Liver (tissue), 9 donors: ENCODE results near the gene SMARCC1. TPM values are rescaled to one million over a fixed set of nuclear protein-coding genes. Genes with fewer than 3 reads are reported as not detected.

Experiments used
- DNase-seq: peaks from one replicate; pipeline ENCODE4 v3.0.0-alpha.2; 2017; ENCODE audit warnings: low spot score
- H3K27ac ChIP-seq, 2 donors: one replicate each; pipeline ENCODE4 v1.7.0; 2013; ENCODE audit warnings: inconsistent platforms in 2 of 2, low read length in 2 of 2, control low read depth in 1 of 2, low read depth in 1 of 2, mild to moderate bottlenecking in 1 of 2
- H3K27me3 ChIP-seq, 4 donors: one replicate each; pipeline versions ENCODE4 v1.6.1 to v1.7.0; 2013; ENCODE audit warnings: low read length in 3 of 4, inconsistent platforms in 1 of 4, mild to moderate bottlenecking in 1 of 4, moderate library complexity in 1 of 4; ENCODE audit not compliant: control insufficient read depth in 4 of 4, insufficient read depth in 4 of 4
- H3K36me3 ChIP-seq, 4 donors: one replicate each; pipeline versions ENCODE4 v1.6.1 to v1.7.0; 2013; ENCODE audit warnings: low read length in 3 of 4, mild to moderate bottlenecking in 3 of 4, low read depth in 1 of 4, moderate library complexity in 1 of 4; ENCODE audit not compliant: control insufficient read depth in 4 of 4, insufficient read depth in 3 of 4
- H3K4me1 ChIP-seq, 4 donors: one replicate each; pipeline versions ENCODE4 v1.6.1 to v1.7.0; 2013; ENCODE audit warnings: low read length in 3 of 4, mild to moderate bottlenecking in 3 of 4, moderate library complexity in 1 of 4; ENCODE audit not compliant: control insufficient read depth in 4 of 4, insufficient read depth in 4 of 4
- H3K4me3 ChIP-seq, 3 donors: one replicate each; pipeline versions ENCODE4 v1.6.1 to v1.7.0; 2013; ENCODE audit warnings: low read length in 3 of 3, control low read depth in 1 of 3, low read depth in 1 of 3, mild to moderate bottlenecking in 1 of 3
- H3K9ac ChIP-seq, 2 donors: one replicate each; pipeline ENCODE4 v1.7.0; 2013; ENCODE audit warnings: low read length in 2 of 2, mild to moderate bottlenecking in 2 of 2, moderate library complexity in 2 of 2, control low read depth in 1 of 2, low read depth in 1 of 2
- H3K9me3 ChIP-seq, 4 donors: one replicate each; pipeline versions ENCODE4 v1.6.1 to v1.7.0; 2013; ENCODE audit warnings: low read length in 3 of 4; ENCODE audit not compliant: control insufficient read depth in 4 of 4
- ATF3 ChIP-seq: IDR thresholded peaks from 2 replicates; pipeline ENCODE4 v1.6.1; 2016; ENCODE audit warnings: antibody characterized with exemption
- FOXA1 ChIP-seq: IDR thresholded peaks from 2 replicates; pipeline ENCODE4 v1.6.1; 2016; ENCODE audit warnings: antibody characterized with exemption
- FOXA2 ChIP-seq: IDR thresholded peaks from 2 replicates; pipeline ENCODE4 v1.6.1; 2016; ENCODE audit warnings: antibody characterized with exemption
- GABPA ChIP-seq, 2 donors: IDR thresholded peaks in 1 of 2; conservative IDR thresholded peaks in 1 of 2; 2 replicates each; pipeline ENCODE4 v1.6.1; 2016; ENCODE audit warnings: antibody characterized with exemption in 2 of 2, mild to moderate bottlenecking in 1 of 2, moderate library complexity in 1 of 2
- HNF4A ChIP-seq, 2 donors: conservative IDR thresholded peaks; 2 replicates each; pipeline ENCODE4 v1.6.1; 2016; ENCODE audit warnings: antibody characterized with exemption in 2 of 2, mild to moderate bottlenecking in 2 of 2
- MAX ChIP-seq: IDR thresholded peaks from 2 replicates; pipeline ENCODE4 v1.6.1; 2016; ENCODE audit warnings: antibody characterized with exemption
- NR2F2 ChIP-seq: IDR thresholded peaks from 2 replicates; pipeline ENCODE4 v1.6.1; 2016; ENCODE audit warnings: antibody characterized with exemption
- REST ChIP-seq: IDR thresholded peaks from 2 replicates; pipeline ENCODE4 v1.6.1; 2016; ENCODE audit warnings: antibody characterized with exemption, mild to moderate bottlenecking
- TAF1 ChIP-seq: conservative IDR thresholded peaks from 2 replicates; pipeline ENCODE4 v1.6.1; 2016; ENCODE audit warnings: antibody characterized with exemption, mild to moderate bottlenecking
- YY1 ChIP-seq: IDR thresholded peaks from 2 replicates; pipeline ENCODE4 v1.6.1; 2016; ENCODE audit warnings: antibody characterized with exemption, mild to moderate bottlenecking
- ZBTB33 ChIP-seq: IDR thresholded peaks from 2 replicates; pipeline ENCODE4 v1.6.1; 2016; ENCODE audit warnings: antibody characterized with exemption
- whole genome bisulfite sequencing: extraction: QIAGEN DNeasy Blood & Tissue Kit; methylation state at CpG from one replicate; pipeline ENCODE4 v1.1.7; 2013; 5-methylcytosine and 5-hydroxymethylcytosine counted together
- polyA plus RNA-seq, 2 donors: library from polyadenylated mRNA; stranded (reverse) in 1 of 2; unstranded in 1 of 2; fragments of 200-250 nt in 1 of 2; fragments of >200 nt in 1 of 2; fragmentation: Nextera tagmentation in 1 of 2; extraction: Ambion mirVana in 1 of 2; gene quantifications; one replicate each; pipeline versions ENCODE4 v1.2.1 to v1.2.3, GENCODE V29; 2013 to 2015
- total RNA-seq, 2 donors: library from RNA; depleted of rRNA; stranded (reverse); fragments of >200 nt; gene quantifications; one replicate each; pipeline ENCODE4 v1.2.3, GENCODE V29; 2014
- donor health status: healthy.
- donor health status: healthy.
- donor health status: healthy.
- donor health status: healthy.
- donor health status: healthy.

Gene SMARCC1
- total and polyA plus RNA-seq, 4 donors, result 6.6 to 19.8 (median 12.6) TPM

- Histone ChIP-seq H3K27me3 (no peaks in the 10 kb centered on the region), H3K27ac (no peak overlapping the region), H3K9ac (no peak overlapping the region), H3K4me1 (no peaks in the 10 kb centered on the region), H3K4me3 (no peak overlapping the region), H3K9me3 (no peaks in the 10 kb centered on the region), H3K36me3 (peaks cover 7 to 34% (median 32%) of the 10 kb centered on the region in 4 donors)
- DNase-seq, result no peak
- 97% methylated on average over 4 of the region's 4 CpGs for WGBS
- TF ChIP-seq ZBTB33 (no peak), ATF3 (no peak), MAX (no peak), REST (no peak), HNF4A (conservative IDR thresholded peaks at IDR 0.05) (no peak), FOXA2 (no peak), NR2F2 (no peak), FOXA1 (no peak)
Observed at GRCh38 chr3:47588587-47588986, 193.1 kb downstream of the SMARCC1 start.

GRCh38 chr3:47588053-47588452 lies 193.6 kb downstream of the SMARCC1 start:
- Histone ChIP-seq H3K4me3 (no peak overlapping the region), H3K4me1 (no peaks in the 10 kb centered on the region), H3K27me3 (no peaks in the 10 kb centered on the region), H3K36me3 (peaks cover 7 to 34% (median 32%) of the 10 kb centered on the region in 4 donors), H3K27ac (no peak overlapping the region), H3K9ac (no peak overlapping the region), H3K9me3 (no peaks in the 10 kb centered on the region)
- TF ChIP-seq MAX (no peak), GABPA (IDR thresholded peaks at IDR 0.05 in 1 of 2, conservative IDR thresholded peaks at IDR 0.05 in 1 of 2) (no peak), YY1 (no peak)
- WGBS, result 97% methylated on average over 7 of the region's 7 CpGs
- DNase-seq, result no peak

GRCh38 chr3:47586746-47587145 lies 194.9 kb downstream of the SMARCC1 start:
- Histone ChIP-seq H3K27me3 (no peaks in the 10 kb centered on the region), H3K9ac (no peak overlapping the region), H3K4me3 (no peak overlapping the region), H3K27ac (no peak overlapping the region), H3K36me3 (peaks cover 7 to 34% (median 30%) of the 10 kb centered on the region in 4 donors), H3K9me3 (no peaks in the 10 kb centered on the region), H3K4me1 (no peaks in the 10 kb centered on the region)
- WGBS, result 99% methylated on average over 6 of the region's 6 CpGs
- no peak for DNase-seq
- no peak for TF ChIP-seq TAF1
